ENCODE data around the gene RIPPLY2. TPM values are rescaled to one million over a fixed set of nuclear protein-coding genes. Genes with fewer than 3 reads are reported as not detected.

RIPPLY2 gene
- total RNA-seq, 2 donors from 2014 or later, result not detected

GRCh38 chr6:83859410-83860358 is 6.5 kb downstream of the RIPPLY2 start, which contains the start of gene CYB5R4:
CYB5R4 (plus strand) TSS chr6:83859689; CDS start chr6:83859783, 94 bp downstream.
- intact Hi-C loops (cut with DNase I), result no loop called here

DNA sequence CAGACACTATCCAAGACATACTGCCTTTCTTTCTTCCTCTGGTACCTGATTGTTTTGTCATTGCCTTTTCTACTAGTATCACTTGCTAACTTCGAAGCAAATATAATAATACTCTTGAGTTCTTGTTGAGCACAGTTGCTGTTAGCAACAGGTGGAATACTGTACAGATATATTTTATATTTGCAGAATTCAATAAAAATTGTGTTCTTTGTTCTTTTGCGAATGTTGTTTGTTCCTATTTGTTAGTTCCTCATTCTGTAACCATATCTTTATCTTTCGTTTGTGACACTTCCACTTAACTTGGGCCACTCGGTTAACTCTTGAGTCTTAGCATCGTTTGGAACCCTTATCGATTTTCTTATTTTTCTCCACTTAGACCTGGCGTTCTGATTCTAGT is 7.2 kb downstream of the RIPPLY2 start:
- ATAC-seq (no peak), DNase-seq (no peak)
- intact Hi-C loops (cut with DNase I), result no loop called here

More at GRCh38 chr6:83859410-83860358, 6.5 kb downstream of the RIPPLY2 start, which contains the start of gene CYB5R4:
- ATAC-seq (peak; percentile 100), DNase-seq (peak; percentile 96)

DNA sequence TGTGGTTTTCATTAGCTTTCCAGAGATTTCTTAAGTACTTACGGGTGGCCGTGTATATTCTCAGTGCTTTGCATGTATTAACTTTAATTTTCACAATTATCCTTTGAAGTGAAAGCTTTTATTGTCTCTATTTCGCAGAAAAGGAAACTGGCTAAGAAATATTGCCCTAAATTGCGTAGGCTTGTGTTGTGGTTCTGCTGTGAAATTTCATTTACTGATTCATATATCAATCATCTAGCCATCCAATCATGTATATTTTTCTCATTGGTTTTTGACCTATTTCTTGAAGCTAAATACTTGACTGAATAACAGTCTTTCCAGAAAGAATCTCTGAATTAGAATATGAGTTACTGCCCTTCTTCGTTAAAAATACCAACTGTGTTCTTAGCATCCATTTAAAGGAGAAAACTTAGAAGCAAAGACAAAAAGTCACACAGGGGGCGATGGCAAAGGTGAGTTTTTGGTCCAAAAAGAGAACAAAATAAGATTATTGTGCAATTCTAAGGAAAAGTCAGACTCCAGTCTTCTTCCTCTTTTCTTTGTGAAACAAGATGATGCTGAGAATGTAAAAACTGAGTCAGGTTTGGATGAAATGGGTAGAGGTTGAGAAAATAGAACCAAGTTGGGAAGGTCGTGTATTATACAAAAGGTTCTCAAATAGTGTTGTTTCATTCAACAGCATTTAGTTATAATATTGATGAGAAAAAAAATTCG is 7.8 kb downstream of the RIPPLY2 start:
- intact Hi-C loops (cut with DNase I), result no loop called here
- DNase-seq, result no peak
- no peak for ATAC-seq

DNA sequence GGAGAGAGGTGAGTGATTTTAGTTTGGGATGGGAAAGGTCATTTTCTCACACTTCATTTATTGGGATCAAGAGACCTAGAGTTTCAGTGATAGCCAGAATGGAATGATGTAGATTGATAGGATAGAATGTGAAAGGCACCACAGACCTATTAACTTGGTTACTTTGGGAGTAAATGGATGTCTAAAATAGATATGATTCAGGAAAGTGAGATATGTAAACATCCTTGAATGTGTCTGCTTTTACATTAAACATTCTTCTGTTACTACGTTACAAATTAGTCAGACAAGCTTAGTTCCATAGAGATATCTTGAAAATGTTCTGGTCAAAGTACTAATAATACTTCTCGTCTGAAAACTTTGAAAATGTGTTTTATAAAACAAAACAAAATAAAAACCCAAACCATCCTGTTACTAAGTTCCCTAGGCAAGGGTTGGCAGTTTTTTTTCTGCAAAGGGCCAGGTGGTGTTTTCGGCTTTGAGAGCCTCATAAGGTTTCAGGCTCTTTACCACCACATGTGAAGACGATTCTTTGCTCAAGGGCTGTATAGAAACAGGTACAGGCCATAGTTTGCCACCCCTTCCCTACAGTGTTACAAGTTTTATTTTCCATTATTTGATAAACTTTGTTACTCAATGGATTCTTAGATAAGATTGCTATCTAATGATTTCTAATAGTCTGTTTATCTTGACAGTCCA is 9.8 kb downstream of the RIPPLY2 start:
- ATAC-seq (no peak), DNase-seq (no peak)
- intact Hi-C loops (cut with DNase I), result no loop called here

DNA sequence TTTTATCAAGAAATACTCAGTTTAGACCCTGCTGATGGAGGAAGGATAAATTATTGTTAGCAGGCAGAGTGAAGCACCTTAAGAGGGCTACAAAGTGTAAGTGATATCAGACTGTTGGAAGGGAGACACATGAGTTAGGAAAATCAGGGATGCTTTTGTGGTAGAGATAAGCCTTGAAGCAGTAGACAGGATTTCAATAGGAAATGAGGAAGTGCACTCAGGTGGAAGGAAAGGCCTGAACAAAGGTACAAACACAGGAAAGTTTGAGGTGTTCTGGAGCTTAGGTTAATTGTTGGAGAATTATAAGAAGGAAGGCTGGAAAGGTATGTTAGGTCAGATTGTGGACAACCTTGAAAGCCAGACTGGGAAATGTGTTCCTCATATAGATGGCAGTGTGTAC is 13.9 kb downstream of the RIPPLY2 start:
- intact Hi-C loops (cut with DNase I), result no loop called here
- no peak for ATAC-seq
- no peak for DNase-seq

DNA sequence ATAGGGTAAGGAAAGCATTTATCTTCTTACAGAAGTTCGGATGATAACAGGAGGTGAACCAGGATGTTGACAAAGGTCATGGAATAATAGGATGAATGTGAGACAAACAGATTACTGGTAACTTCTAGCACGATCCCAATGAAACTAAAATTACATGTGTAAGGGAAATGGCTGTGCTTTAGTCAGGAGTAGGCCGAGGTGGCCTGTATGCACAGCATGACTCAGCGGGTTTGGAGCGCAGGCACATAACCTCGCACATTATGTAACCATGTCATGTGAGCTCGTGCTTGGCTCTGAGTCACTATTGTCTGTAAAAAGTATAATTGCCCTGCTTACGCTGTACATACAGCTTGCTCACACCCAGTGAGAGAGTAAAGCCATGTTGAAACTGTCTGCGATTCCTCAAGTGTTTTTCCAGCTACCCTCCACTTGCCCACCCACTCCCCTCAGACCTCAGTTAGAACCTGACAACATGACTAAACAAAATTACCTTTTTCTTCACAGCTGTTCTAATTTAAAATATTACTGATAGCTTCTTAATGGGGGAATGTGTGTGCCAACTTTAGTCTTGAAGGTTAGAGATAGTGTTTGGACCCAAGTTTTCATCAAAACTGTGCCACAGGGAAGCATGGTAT is 14.5 kb downstream of the RIPPLY2 start:
- intact Hi-C loops (cut with DNase I), result no loop called here
- DNase-seq (peak; percentile 24), ATAC-seq (peak in 1 of 2 donors; percentile 77)

DNA sequence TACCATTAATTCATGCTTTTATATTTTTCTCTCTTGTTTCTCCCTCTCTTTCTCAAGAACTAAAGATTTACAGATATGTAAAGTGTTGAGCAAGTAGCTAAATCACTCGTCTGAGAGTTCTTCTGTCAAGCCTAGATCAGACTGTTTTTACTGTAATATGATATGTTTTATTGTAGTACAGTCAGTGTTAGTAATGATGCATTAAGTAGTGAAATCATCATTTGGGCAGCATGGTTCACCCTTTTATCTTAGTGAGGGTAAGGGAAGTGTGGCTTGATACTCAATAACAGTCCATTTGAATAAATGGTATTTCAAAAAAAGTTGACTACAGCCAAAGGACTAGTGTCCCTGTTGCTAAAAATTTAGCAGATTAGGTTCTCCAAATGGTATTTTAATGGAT is 15.5 kb downstream of the RIPPLY2 start:
- intact Hi-C loops (cut with DNase I), result no loop called here
- no peak for DNase-seq
- peak in 1 of 2 donors; percentile 49 for ATAC-seq

DNA sequence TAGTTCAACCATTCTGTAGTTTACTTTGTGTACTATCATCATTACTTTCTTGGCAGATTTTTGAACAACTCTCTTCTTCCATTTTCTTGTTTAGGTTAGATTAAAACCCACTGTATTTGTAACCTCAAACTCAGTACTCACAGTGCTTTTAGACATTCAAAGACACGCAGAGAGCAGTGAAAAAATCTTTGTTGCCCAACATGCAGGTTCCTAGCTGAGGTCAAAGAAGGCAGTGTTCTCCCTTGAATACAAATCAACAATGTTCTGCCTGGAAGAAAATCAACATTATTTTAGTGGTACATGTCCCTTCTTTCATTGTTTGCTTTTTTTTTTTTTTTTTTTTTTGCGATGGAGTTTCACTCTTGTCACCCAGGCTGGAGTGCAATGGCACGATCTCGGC is 17.5 kb downstream of the RIPPLY2 start:
- DNase-seq (no peak), ATAC-seq (no peak)
- intact Hi-C loops (cut with DNase I), result no loop called here

DNA sequence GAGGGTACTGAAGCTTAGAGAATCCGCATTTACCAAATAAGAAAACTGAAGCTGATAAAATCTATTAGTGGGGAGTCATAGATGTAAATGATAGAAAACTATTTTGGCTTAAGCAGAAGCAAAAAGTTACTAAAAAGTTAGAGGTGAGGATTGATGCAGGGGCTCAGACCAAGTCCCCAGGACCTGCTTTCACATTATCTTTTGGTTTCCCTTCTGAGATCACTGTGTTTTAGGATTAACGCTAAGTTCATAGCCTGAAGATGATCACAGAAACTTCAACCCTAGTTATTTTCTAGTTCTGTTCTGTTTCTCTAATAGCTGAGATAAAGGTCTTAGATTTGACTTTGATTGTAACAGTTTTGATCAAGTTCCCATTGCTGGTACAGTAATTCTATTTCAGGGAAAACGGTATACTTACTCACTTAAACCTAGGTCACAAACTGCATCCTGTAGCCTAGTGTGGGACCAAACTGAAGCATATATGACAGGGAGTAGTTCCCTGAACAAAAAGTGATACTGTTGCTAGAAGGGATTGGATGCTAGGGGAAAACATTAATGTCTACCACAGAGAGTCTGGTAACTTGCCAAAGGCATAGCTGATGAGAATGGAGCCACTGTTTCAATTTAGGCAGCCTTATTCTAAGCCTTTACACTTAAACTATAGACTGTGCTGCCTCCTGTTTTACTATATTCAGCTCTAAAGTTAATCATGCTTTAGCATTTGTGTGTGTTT is 19.4 kb downstream of the RIPPLY2 start:
- no peak for DNase-seq
- ATAC-seq, result no peak
- intact Hi-C loops (cut with DNase I), result no loop called here

GRCh38 chr6:83873869-83874268 is 20.7 kb downstream of the RIPPLY2 start:
- intact Hi-C loops (cut with DNase I), result no loop called here
- ATAC-seq (no peak), DNase-seq (no peak)

- no peak for ATAC-seq
- intact Hi-C loops (cut with DNase I), result no loop called here
- DNase-seq, result no peak
Observed at GRCh38 chr6:83875843-83876242, 22.7 kb downstream of the RIPPLY2 start.

DNA sequence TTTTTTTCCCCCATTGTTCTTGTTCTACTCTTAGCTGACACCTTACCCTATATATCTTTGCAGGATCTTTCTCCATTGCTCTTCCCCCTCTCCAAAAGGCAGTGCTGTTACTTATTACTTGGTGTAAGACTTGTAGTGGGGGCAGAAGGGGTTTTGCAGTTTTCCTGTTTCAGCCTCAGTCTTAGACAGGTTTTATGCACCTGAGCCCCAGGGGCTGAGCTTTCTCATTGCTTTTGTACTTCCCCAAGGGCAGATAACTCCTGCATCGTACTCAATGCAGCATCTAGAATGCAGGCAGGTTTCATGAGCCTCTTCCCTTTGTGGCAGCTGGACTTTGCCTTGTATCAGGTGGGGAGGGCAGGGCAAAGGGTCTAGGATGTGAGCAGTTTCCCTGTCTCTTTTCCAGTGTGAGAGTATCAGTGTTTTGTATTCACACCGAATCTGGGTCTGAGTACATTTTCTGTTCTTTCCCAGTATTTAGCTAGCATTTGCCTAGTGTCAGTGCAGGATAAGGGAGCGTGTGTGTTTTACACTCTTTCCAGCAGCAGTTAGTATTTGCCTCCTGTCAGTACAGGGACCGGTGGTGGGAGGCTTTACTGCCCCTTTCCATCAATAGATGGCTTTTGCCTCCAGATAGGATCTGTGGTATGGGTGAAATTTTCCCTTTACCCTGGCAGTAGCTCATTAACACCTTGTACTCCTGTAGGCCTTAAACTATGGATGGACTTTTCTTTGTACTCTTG is 25.9 kb downstream of the RIPPLY2 start:
- intact Hi-C loops (cut with DNase I), result no loop called here
- no peak for DNase-seq
- ATAC-seq, result no peak

DNA sequence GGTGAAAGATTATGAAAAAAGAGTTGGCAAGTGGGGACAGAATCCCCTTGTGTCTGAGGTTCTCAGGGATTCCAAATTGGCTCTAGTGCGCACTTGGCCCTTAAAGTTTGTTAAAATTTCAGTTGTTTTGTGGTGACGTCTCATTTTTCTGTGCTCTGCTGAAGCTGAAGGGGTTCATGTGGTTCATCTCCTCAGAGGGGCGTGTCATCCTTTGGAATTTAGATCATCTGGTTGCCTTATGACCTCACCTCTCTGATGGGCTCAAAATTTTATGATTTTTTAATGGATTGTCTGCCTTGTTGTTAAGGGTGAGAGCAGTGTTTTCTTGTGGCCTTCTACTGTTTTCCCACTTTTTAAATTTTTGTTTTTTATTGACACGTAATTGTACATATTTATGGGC is 26.6 kb downstream of the RIPPLY2 start:
- ATAC-seq, result no peak
- intact Hi-C loops (cut with DNase I), result no loop called here
- DNase-seq, result no peak

DNA sequence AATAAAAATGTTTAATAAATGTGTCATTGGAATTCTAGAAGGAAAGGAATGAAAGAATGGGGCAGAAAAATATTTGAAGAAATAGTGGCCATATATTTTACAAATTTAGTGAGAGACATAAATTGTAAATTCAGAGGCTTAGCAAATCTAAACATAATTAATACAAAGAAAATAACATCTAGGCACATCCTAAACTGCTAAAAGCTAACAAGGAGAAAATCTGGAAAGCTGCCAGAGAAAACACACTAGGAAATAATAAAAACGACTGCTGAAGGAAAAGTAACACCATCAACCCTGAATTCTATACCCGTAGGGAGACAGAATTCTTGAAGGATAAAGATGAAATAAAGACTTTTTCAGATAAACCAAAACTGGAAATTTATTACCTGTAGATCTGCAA is 30.1 kb downstream of the RIPPLY2 start:
- DNase-seq (no peak), ATAC-seq (no peak)
- intact Hi-C loops (cut with DNase I), result no loop called here

GRCh38 chr6:83884523-83884922 is 31.4 kb downstream of the RIPPLY2 start:
- ATAC-seq (peak; percentile 31 to 59), DNase-seq (no peak)
- intact Hi-C loops (cut with DNase I), result loop anchor here in 1 of 2 donors (2.0 kb wide), 2 partner anchors 336 to 344 kb away; no protein-coding TSS in a partner anchor

GRCh38 chr6:83885984-83886383 is 32.8 kb downstream of the RIPPLY2 start:
- no peak for ATAC-seq
- intact Hi-C loops (cut with DNase I), result loop anchor here (2.0 to 5.0 kb wide), 3 partner anchors 335 to 343 kb away; no protein-coding TSS in a partner anchor
- no peak for DNase-seq

- ATAC-seq (no peak), DNase-seq (no peak)
- intact Hi-C loops (cut with DNase I), result loop anchor here in 1 of 2 donors (5.0 kb wide), 1 partner anchor 333 kb away; no protein-coding TSS in a partner anchor
Observed at GRCh38 chr6:83889621-83890020, 36.5 kb downstream of the RIPPLY2 start.

DNA sequence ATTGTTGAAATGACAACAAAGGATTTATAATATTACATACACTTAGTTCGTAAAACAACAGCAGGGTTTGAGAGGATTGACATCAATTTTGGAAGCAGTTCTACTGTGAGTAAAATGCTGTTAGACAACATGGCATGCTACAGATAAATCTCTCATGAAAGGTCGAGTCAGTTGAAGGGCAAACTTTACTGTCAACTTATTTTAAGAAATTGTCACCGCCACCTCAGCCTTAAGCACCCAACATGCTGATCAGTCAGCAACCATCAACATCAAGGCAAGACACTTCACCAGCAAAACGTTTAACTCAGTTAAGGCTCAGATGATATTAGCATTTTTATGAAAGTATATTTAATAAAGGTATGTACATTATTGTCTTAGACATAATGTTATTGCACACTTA is 37.4 kb downstream of the RIPPLY2 start:
- intact Hi-C loops (cut with DNase I), result no loop called here
- DNase-seq (no peak), ATAC-seq (no peak)

Measured in left cardiac atrium (tissue), 4 donors.